HG02884 (cell line): Measurements from ENCODE around the gene BCL2.
"Not testable (repeated sequence)": the region's sequence is repeated elsewhere in the genome, so short reads cannot be mapped to it uniquely, and the experiment has no call there.

Experiments
- ATAC-seq: cut with Tn5 transposase; IDR thresholded peaks from one replicate; pipeline ENCODE4 v1.9.1; 2021; ENCODE audit warnings: mild to moderate bottlenecking, moderate library complexity; ENCODE audit not compliant: unreplicated experiment

The BCL2 gene

DNA sequence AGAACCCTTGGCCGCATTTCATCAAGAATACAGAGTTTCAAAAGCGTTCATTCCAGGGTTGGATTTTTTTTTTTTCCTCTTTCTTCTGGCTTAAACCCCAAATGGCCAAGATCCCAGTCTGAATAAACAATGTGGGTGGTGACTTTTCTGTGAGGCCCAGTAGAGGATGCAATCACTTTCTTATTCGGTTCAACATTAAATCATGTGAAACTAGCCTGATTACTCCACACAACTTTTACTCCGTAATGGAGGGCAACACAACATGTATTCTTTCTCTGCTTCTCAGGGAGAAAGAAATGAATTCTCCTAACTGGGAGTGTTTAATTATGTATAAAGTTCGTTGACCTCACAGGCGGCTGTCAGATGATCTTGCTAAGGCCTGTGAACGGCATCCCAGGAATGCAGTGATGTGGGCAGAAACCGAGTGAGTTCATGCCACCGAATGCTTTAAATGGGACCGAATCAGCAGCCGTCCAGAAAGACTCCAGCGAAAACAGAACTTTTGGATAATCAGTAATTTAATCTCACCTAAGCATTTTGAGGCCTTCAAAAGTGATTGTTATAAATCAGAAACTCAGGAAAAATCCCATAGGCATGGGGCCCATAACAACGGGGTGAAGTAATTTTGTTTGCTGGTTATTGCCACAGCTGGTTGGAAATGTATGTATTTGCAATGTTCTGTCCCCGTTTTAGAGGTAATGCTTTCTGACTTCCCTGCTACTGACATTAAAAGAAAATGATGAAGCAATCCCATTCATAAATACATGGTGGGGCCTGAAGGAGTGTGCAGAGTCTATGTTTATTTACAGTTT, 81.5 kb downstream of the BCL2 start:
- no peak for ATAC-seq

DNA sequence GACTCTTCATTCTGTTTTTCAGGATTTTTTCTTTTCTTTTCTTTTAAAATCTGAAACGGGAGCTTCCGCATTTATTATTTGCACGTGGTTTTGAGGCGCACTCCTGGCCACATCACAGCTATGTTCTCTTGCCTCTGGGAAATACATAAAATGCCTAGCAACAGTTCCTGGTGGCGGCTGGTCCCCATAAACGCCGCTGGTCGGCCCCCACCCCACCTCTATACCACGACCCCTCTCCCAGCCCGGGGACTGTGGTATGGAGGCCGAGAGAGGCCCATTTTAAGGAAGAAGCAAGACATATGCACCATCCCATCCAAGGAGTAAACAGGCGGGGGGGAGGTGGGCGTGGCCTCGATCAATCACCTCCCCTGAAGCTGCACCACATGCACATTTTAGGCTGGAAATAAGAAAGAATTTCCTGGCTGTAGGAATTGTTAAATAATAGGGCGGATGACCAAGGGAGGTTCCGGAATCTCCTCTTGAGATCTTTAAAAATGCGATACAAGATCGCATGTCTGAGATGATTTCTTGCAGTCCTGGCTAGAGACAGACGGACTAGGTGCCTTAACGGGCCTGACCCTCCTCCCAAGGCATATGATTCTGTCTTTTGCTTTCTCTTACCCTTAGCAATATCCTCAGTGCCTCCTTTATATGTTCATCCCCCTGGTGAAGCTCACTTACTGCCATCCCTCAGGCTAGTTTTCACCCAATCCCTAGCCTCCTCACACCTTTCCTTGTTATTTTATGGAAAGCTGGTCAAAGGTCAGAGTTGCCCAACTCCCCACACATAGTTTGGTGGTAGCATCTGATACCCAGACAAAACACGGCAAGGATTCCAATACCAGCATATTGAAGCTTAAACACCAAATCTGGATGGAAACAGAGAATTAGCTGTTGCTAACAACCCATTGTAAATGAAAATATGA, 82.4 kb downstream of the BCL2 start:
- ATAC-seq, result no peak

DNA sequence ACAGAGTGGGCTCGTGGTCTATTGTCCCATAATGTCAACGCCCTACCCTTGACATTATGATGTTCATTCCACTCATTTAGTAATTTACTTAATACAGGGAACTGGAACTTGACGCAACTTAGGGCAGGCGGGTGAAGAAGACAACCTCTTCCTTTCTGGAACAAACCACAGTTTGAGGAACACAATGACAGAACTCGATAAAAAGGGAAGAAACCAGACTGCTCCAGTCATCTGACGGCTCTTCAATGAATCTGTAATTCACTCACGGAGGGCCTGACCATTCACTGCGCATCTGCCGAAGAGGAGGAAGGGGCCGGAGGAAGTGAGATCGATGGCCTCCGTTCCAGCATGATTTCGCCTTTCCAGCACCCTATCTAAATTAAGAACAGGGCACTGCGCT, 83.2 kb downstream of the BCL2 start:
- no peak for ATAC-seq

DNA sequence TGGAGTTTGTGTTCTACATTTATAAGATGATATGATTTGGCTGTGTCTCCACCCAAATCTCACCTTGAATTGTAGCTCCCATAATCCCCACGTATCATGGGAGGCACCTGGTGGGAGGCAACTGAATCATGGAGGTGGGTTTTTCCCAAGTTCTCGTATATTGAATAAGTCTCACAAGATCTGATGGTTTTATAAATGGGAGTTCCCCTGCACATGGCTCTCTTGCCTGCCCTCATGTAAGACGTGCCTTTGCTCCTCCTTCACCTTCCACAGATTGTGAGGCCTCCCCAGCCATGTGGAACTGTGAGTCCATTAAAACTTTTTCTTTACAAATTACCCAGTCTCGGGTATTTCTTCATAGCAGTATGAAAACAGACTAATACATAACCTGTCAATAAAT, 83.6 kb downstream of the BCL2 start:
- not testable (repeated sequence) for ATAC-seq

DNA sequence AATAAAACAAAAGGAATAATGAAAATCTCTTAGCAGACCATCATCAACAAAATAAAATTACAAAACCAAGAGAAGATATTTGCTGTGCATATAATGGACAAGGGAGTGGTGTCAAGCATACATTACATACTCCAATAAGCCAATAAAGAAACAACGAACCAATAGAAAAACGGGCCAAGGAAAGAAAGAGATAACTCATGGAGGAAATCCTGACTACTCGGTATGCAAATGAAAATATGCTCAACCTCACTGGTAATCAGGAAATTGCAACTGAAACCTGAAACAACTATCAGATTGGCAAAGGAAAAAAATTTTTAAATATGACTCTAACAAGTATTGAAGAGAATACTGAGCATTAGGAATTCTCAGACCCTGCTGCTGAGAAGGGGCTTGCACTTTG, 84.7 kb downstream of the BCL2 start:
- no peak for ATAC-seq

DNA sequence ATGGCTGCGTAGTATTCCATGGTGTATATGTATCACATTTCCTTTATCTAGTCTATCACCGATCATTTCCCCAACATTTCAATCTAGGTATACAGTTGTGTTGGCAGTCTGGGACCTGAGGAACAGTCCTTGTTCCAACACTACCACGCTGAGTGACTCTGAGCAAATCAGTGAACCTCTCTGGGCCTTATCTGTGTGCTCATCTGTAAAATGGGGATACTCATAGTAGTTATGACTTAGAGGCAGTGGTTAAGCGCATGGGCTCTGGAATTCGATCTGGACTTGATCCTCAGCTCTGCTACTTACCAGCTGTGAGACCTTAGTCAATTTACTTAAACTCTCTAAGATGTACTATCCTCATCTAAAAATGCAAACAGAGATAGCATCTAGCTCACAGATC, 85.1 kb downstream of the BCL2 start:
- no peak for ATAC-seq

DNA sequence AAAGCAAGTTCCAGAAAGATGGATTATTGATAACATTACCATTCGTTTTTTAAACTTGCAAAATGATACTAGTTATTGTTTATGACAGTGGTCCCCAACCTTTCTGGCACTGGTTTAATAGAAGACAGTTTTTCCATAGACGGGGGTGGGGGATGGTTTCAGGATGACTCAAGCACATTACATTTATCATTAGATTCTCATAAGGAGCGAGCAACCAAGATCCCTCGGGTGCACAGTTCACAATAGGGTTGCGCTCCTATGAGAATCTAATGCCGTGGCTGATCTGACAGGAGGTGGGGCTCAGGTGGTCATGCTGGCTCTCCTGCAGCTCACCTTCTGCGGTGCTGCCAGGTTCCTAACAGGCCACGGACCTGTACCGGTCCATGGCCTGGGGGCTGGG, 86.2 kb downstream of the BCL2 start:
- no peak for ATAC-seq

DNA sequence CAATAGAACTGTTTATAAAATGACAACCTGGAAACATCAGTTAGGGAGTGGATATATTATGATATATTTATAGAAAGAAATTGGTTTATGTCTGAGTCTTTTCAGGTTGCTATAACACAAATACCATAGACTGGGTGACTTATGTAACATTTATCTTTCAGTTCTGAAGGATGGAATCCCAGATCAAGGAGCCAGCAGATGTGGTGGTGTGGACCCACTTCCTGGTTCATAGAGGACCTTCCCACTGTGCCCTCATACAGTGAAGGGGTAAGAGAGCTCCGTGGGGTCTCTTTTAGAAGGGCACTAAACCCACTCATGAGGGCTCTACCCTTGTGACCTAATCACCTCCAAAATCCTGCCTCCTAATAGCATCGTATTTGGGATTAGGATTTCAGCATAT, 86.7 kb downstream of the BCL2 start:
- no peak for ATAC-seq

DNA sequence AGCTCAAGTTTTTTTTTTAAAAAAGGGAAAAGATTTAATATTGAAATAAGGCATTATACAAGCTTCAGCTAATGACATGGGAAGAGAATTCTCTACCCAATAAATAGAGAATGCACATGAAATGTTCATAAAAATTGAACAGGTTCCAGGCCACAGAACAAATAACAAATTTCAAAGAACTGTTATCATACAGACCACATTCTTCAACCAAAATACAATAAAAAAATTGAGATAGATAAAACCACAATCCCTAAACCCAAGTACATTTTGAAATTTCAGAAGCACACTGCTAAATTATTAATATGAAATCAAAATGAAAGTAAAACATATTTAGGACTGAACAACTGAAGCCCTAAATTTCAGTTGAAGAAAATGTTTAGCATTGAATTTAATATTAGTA, 89.6 kb downstream of the BCL2 start:
- no peak for ATAC-seq

DNA sequence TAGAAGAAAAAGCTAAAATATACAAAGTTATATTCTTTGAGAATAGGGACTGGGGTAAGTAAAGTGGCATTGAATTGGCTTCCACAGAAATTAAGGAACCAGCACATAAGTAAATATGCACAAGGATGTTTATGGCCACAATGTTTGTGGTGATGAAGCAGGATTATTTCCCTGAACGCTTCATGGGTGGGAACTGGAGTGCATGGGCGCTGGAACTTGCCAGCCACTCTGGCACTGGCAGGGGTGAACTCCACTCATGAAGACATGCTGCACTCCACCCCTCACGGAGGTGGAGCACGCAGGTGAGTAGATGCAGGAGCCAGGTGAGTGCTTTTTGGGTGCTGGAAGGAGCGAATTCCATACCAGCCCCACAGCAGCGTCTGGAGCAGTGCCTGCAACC, 94.1 kb downstream of the BCL2 start:
- ATAC-seq, result no peak

DNA sequence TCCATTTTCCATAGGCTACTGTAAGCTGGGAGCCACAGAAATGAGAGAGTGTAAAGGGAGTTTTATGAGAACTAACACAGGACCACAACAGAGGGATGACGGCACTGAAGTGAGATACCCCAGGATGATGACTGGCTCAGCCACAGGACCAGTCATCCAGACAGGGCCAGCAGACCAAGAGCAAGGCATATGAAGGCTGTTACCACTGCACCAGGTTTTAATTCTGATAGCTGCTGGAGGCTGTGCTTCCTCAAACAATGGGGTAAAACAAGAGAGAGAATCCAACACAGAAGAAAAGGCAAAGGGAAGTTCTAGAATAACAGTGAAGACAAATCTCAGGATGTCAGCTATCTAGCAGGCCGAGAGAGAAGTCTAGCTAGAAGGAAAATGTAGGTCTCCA, 94.9 kb downstream of the BCL2 start:
- peak; percentile 67 for ATAC-seq

DNA sequence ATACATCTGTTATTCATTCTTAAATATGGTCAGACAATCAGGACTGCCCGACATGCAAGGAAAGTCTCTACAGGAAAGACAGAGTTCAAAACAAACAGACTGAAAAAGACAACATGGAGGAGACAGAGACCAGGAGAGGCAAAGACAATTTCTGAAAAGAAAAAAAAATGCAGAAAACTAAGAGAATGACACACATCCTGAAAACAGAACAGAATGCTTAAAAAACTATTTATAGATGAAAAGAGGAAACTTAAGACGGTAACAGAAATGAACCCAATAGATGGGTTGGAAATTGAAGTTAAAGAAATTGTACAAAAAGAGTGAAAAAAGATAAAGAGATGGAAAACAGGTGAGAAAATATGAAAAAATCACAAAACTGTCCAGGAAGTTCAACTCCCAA, 95.7 kb downstream of the BCL2 start:
- ATAC-seq, result no peak

DNA sequence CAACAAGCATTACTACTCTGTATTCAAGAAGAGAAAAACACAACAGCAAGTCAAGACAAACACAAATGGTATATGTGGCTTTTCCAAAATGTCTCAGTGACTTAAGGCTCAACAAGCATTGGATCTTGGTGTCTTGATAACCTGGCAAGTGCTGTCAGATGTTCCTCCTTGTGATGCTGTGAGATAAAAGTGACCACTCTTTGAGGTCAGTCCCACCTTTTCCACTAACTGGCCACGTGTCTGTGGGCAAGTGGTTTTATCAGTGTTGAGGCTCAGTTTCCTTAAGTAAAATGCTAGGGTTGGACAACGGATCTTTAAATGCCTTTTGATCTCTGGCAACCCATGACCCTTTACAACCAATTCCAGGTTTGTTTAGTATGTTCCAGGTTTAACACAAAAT, 98.7 kb downstream of the BCL2 start:
- no peak for ATAC-seq

DNA sequence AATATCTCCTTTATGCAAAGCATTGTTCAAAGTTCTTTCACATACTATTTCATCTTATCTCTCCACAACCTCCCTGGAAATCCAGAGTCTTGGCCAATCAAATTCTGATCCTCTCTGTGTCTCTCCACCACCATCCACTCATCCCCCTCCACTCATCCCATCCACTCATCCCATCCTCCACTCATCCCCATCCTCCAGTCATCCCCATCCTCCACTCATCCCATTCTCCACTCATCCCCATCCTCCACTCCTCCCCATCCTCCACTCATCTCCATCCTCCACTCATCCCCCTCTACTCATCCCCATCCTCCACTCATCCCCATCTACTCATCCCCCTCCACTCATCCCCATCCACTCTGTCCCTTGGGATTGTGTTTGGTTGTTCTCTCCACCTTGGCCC, 101.1 kb downstream of the BCL2 start:
- no peak for ATAC-seq

DNA sequence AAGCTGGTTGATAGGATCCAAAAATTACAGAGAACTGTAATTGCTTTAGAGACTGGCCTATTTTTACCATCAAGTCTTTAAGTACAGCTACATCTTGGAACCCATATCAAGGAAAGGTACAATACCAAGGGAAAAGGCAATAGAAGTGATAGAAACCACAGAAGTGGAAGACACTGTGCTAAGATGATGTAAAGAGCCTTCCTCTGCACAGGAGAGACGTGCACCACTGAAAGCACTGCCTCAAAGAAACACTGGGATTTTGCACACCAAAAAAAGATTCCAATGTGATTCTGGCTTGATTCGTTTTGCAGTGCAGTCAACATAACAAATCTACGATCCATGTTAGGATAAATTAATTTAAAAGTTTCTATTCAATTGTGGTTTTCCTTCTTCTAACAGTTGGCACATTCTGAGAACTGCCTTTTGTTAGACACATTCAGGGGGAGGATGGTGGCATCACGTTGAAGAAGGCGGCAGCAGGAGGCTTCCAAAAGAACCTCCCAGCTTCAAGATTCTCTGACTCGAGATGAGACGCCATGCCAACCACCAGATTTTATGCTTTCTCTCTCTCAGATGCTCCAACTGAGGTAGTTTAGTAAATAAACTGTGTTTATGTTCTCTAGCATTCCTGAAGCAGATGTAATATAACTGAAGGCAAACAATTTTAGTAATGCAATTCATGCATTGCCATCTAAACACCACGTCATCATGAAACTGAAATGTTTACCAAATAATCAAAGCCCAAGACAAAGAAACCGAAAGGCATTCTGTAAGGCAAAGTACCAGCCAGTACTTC, 102.9 kb downstream of the BCL2 start:
- ATAC-seq, result no peak

DNA sequence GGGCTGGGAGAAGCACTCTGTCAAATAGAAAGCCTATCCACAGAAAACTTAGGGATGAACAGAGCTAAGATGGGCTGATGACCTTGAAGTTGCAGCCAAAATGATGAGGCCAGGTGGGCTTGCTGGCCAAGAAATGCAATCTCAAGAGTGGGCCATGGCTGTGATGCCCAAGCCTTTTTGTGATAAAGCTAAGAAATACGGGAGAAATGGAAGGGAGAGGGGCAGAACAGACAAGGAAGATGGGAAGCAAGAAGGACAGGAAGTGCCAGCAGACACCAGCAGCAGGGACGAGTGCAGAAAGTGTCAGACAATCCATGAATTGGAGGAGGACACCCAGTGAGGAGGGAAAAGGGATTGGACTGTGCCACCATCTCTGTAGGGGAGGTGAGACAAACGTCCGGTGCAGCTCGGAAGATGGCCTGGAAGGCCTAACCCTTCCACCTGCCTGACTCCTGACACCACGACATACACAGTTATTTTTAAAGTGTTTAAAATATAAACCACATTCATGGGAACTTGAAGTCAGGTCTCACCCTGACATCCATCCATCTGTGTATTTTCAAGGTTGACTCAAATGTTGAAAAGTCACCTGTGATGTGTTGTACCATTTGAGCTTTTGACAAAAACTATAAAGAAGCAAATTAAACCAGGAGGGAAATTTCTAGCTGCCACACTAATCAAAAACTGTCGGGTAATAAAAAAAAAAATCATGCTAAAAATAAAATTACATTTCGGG, 105.5 kb downstream of the BCL2 start:
- ATAC-seq, result no peak

DNA sequence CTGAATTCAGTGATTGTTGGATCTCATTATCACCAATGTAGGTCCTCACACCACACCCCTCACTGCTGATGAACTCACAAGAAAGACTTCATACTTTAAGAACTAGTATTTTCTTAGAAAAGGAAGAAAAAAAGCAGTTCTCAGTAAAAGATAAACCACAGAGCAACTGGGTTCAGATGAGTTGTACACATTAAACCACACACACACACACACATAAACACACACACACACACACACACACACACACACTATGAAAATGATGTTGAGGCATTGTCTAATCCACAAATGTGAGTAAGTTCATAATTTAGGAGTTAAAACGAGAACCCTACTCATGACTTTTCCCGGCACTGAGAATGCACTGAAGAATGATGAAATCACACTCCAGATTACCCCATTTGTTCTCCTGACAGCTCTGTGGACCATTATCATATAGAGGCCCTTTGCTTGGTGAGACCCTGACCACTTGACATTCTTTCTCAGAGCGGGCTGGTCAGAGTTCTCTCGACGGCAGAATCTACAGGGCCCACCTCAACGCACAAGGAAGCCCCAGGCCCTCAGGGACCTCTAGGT, 106.2 kb downstream of the BCL2 start:
- no peak for ATAC-seq

DNA sequence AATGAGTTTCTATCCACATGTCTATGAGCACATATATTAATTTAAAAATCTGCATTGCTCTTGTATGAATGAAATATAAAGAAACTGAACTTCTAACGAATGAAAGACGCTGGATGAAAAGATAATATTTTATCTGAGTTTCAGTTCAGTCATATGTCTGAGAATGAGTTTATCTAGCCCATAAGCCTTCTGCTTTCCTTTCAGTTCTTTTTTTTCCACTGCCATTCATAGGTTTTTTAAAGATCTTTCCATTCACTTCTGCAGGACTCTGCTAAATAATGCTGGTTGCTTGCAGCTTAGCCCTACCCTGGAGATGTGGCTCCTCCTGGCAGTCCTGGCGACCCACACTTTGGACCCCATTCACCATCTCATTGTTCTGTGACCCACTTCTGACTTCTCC, 109.0 kb downstream of the BCL2 start:
- no peak for ATAC-seq

DNA sequence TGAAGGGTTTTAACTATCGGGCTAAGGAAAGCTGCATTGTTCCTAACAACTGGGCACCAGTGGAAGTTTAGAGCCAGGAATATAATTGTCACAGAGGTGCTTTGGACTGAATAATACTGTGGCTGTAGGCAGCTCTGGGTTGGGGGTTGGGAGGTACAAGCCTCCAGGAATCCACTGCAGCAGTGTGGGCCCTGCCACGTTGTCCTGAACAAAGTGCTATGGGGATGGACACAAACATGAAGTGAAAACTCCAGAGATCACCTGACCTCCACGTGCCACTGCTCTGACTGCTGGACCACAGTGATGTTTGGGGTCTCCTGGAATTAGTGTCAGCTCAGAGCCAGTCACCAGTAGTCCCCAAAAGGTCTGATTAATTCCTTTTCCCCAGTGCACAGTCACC, 110.9 kb downstream of the BCL2 start:
- ATAC-seq, result no peak

DNA sequence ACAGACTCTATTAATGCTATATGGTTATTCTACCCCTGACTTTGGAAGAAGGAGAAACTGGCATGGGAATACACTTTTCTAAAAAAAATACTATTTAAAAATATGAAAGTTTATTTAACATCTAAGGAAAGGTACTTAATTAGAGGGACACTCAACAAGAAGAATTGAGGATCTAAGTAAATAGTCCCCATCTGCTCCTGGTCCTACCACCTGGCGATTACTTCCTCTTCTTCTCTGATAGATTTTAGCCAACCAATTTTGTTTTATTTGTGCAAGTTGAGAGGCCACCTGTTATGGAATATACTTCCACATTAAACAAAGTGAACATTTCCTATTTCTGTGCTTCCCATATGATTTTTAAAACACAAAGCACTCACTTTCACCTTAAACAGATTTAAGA, 111.7 kb downstream of the BCL2 start:
- no peak for ATAC-seq
